Mesenchymal stem cell (in vitro differentiated cells and primary cell): ENCODE data around the gene ATF7IP2.

Source experiments
- DNase-seq: peaks from one replicate; pipeline ENCODE4 v3.0.0-alpha.2; 2013
- H2AFZ ChIP-seq: one replicate; pipeline ENCODE4 v1.6.1; 2013; ENCODE audit warnings: low read depth, mild to moderate bottlenecking, control low read depth, inconsistent platforms, low read length, moderate library complexity
- H2AK5ac ChIP-seq: 2 replicates; pipeline ENCODE4 v1.6.1; 2013; ENCODE audit warnings: low read length, moderate library complexity, mild to moderate bottlenecking, inconsistent platforms; ENCODE audit not compliant: severe bottlenecking
- H2BK120ac ChIP-seq: one replicate; pipeline ENCODE4 v1.6.1; 2013; ENCODE audit warnings: low read depth, mild to moderate bottlenecking, inconsistent platforms, low read length, moderate library complexity
- H2BK12ac ChIP-seq, 2 experiments: one replicate each; pipeline ENCODE4 v1.6.1; 2013; ENCODE audit warnings: inconsistent platforms in 2 of 2, low read length in 2 of 2, mild to moderate bottlenecking in 2 of 2, moderate library complexity in 2 of 2, control low read depth in 1 of 2
- H2BK15ac ChIP-seq: one replicate; pipeline ENCODE4 v1.6.1; 2013; ENCODE audit warnings: mild to moderate bottlenecking, low read depth, inconsistent platforms; ENCODE audit not compliant: poor library complexity, severe bottlenecking
- H2BK5ac ChIP-seq: 2 replicates; pipeline ENCODE4 v1.6.1; 2013; ENCODE audit warnings: low read depth, mild to moderate bottlenecking, low read length, control low read depth, inconsistent platforms; ENCODE audit not compliant: poor library complexity, severe bottlenecking
- H3K14ac ChIP-seq, 2 experiments: one replicate each; pipeline ENCODE4 v1.6.1; 2013; ENCODE audit warnings: inconsistent platforms in 2 of 2, low read length in 2 of 2, control low read depth in 1 of 2, mild to moderate bottlenecking in 1 of 2, moderate library complexity in 1 of 2
- H3K18ac ChIP-seq, 2 experiments: one replicate each; pipeline ENCODE4 v1.6.1; 2013; ENCODE audit warnings: inconsistent platforms in 2 of 2, low read length in 2 of 2, control low read depth in 1 of 2, low read depth in 1 of 2, mild to moderate bottlenecking in 1 of 2
- H3K23ac ChIP-seq, 2 experiments: one replicate each; pipeline ENCODE4 v1.6.1; 2013; ENCODE audit warnings: inconsistent platforms in 2 of 2, low read length in 2 of 2, mild to moderate bottlenecking in 2 of 2, moderate library complexity in 2 of 2, control low read depth in 1 of 2
- H3K27ac ChIP-seq: 2 replicates; pipeline ENCODE4 v1.5.1; 2013; ENCODE audit warnings: mild to moderate bottlenecking, moderate library complexity, low read length, control low read depth, inconsistent platforms; ENCODE audit not compliant: poor library complexity, severe bottlenecking
- H3K27me3 ChIP-seq, 2 experiments: 2 replicates each; pipeline versions ENCODE4 v1.6.1 to v1.7.0; 2013; ENCODE audit warnings: low read length in 2 of 2, mild to moderate bottlenecking in 2 of 2, moderate library complexity in 2 of 2, control low read depth in 1 of 2, inconsistent platforms in 1 of 2; ENCODE audit not compliant: control insufficient read depth in 1 of 2, insufficient read depth in 1 of 2
- H3K36me3 ChIP-seq, 2 experiments: 2 replicates each; pipeline versions ENCODE4 v1.6.1 to v1.7.0; 2013; ENCODE audit warnings: low read length in 2 of 2, control low read depth in 1 of 2, inconsistent platforms in 1 of 2, low read depth in 1 of 2, mild to moderate bottlenecking in 1 of 2; ENCODE audit not compliant: insufficient read depth in 2 of 2, control insufficient read depth in 1 of 2
- H3K4ac ChIP-seq, 2 experiments: one replicate each; pipeline ENCODE4 v1.6.1; 2013; ENCODE audit warnings: inconsistent platforms in 2 of 2, low read length in 2 of 2, mild to moderate bottlenecking in 2 of 2, moderate library complexity in 2 of 2, control low read depth in 1 of 2, low read depth in 1 of 2
- H3K4me1 ChIP-seq: 2 replicates; pipeline ENCODE4 v1.6.1; 2013; ENCODE audit warnings: low read depth, low read length, control low read depth; ENCODE audit not compliant: control insufficient read depth, insufficient read depth
- H3K4me2 ChIP-seq: 2 replicates; pipeline ENCODE4 v1.6.1; 2013; ENCODE audit warnings: low read length, mild to moderate bottlenecking, inconsistent platforms; ENCODE audit not compliant: poor library complexity, severe bottlenecking
- H3K4me3 ChIP-seq, 2 experiments: 2 replicates each; pipeline versions ENCODE4 v1.5.1 to v1.7.0; 2013; ENCODE audit warnings: low read length in 2 of 2, mild to moderate bottlenecking in 2 of 2, control low read depth in 1 of 2, low read depth in 1 of 2; ENCODE audit not compliant: insufficient read depth in 1 of 2
- H3K79me1 ChIP-seq: replicated peaks from 2 replicates; pipeline ENCODE4 v1.6.1; 2013; ENCODE audit warnings: mild to moderate bottlenecking, control low read depth, low read length, inconsistent platforms; ENCODE audit not compliant: poor library complexity, severe bottlenecking
- H3K9ac ChIP-seq: 2 replicates; pipeline ENCODE4 v1.7.0; 2013; ENCODE audit warnings: mild to moderate bottlenecking, low read length, moderate library complexity
- H3K9me3 ChIP-seq: 2 replicates; pipeline ENCODE4 v1.7.0; 2013; ENCODE audit warnings: mild to moderate bottlenecking, low read length; ENCODE audit not compliant: control insufficient read depth
- H4K8ac ChIP-seq: one replicate; pipeline ENCODE4 v1.6.1; 2013; ENCODE audit warnings: inconsistent platforms, mild to moderate bottlenecking, low read length, moderate library complexity
- H4K91ac ChIP-seq: one replicate; pipeline ENCODE4 v1.6.1; 2013; ENCODE audit warnings: mild to moderate bottlenecking, low read length, inconsistent platforms
- WGBS: methylation state at CpG from one replicate; pipeline ENCODE4 v1.1.7; 2013; ENCODE audit warnings: mixed read lengths; 5-methylcytosine and 5-hydroxymethylcytosine counted together

The ATF7IP2 gene

GRCh38 chr16:10509534-10510025, 123.7 kb downstream of the ATF7IP2 start:
- peak overlapping the region; percentile 42 for H2AFZ ChIP-seq
- no peak overlapping the region for H3K27ac ChIP-seq
- H3K27me3 ChIP-seq, result peaks cover 0 to 8% of the 10 kb centered on the region in 2 experiments
- no peak overlapping the region for H2AK5ac ChIP-seq
- no peak overlapping the region for H2BK5ac ChIP-seq
- H4K8ac ChIP-seq, result no peak overlapping the region
- H3K14ac ChIP-seq, result no peak overlapping the region
- 27% methylated on average over 6 of the region's 6 CpGs for WGBS
- H3K9ac ChIP-seq, result no peak overlapping the region
- no peak overlapping the region for H2BK12ac ChIP-seq
- H3K36me3 ChIP-seq, result no peaks in the 10 kb centered on the region
- peak; percentile 77 for DNase-seq
- H3K18ac ChIP-seq, result no peak overlapping the region
- H2BK15ac ChIP-seq, result no peak overlapping the region
- H3K4me1 ChIP-seq, result no peaks in the 10 kb centered on the region
- H4K91ac ChIP-seq, result no peak overlapping the region
- H3K4me3 ChIP-seq, result no peak overlapping the region
- no peaks in the 10 kb centered on the region for H3K9me3 ChIP-seq
- no peak overlapping the region for H3K4me2 ChIP-seq
- H2BK120ac ChIP-seq, result no peak overlapping the region
- H3K79me1 ChIP-seq, result no peaks in the 10 kb centered on the region
- no peak overlapping the region for H3K4ac ChIP-seq
- H3K23ac ChIP-seq, result no peak overlapping the region

DNA sequence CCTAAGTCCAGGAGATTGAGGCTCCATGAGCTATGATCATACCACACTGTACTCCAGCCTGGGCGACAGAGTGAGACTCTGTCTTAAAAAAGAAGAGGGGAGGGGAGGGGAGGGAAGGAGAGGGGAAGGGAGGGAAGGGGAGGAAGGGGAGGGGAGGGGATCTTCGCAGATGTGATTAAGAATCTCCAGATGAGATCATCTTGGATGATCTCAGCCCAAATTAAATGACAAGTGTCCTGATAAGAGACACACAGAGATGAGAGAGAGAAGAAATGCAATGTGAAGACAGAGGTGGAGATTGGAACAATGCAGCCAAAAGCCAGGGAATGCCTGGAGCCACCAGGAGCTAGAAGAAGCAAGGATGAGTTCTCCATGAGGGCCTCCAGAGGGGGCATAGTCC, 124.4 kb downstream of the ATF7IP2 start:
- no peak overlapping the region for H2AK5ac ChIP-seq
- no peaks in the 10 kb centered on the region for H3K9me3 ChIP-seq
- peaks cover 0 to 8% of the 10 kb centered on the region in 2 experiments for H3K27me3 ChIP-seq
- no peak overlapping the region for H2BK15ac ChIP-seq
- H3K4me3 ChIP-seq, result no peak overlapping the region
- H4K91ac ChIP-seq, result no peak overlapping the region
- H2BK5ac ChIP-seq, result no peak overlapping the region
- no peak overlapping the region for H3K4ac ChIP-seq
- H3K79me1 ChIP-seq, result no peaks in the 10 kb centered on the region
- no peak overlapping the region for H3K9ac ChIP-seq
- no peak overlapping the region for H2BK120ac ChIP-seq
- H3K23ac ChIP-seq, result no peak overlapping the region
- WGBS, result 60% methylated on average over 1 of the region's 2 CpGs
- no peak overlapping the region for H2BK12ac ChIP-seq
- no peak overlapping the region for H3K4me2 ChIP-seq
- no peak overlapping the region for H3K18ac ChIP-seq
- H3K36me3 ChIP-seq, result no peaks in the 10 kb centered on the region
- DNase-seq, result no peak
- no peaks in the 10 kb centered on the region for H3K4me1 ChIP-seq
- no peak overlapping the region for H4K8ac ChIP-seq
- H3K27ac ChIP-seq, result no peak overlapping the region
- no peak overlapping the region for H2AFZ ChIP-seq
- no peak overlapping the region for H3K14ac ChIP-seq

- Histone ChIP-seq H3K4me2 (no peak overlapping the region), H2BK15ac (no peak overlapping the region)
- no peak for DNase-seq
Measured at GRCh38 chr16:10511829-10512228, 126.0 kb downstream of the ATF7IP2 start.

DNA sequence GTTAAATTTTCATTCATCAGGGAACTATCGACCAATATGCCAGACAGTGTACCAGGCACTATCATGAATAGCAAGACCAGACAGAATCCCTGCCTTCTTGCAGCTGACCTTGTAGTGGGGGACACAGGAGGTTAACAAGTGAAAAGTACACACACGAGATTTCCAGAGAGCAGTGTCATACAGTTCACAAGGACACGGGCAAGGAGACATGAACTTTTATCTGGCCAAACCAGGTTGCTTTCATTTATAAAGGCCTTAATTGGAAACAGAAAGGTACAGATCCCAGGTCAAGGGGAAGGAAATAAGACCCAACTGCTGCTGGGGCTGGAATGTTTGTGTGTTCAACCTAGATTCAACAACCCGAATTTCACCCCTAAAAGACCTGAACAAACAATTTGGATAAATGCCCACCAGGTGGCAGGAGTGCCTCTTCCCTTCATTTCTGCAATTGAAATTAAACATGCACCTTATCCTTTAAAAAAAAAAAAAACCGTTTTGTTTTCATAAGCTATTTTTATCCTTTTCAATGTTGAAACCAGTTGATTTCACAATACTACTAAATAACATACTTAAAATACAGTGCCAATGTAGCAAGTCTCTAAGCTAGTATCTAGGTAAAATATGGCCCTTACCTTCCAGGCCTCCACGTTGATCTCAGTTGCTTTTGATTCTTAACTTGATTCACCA, 128.7 kb downstream of the ATF7IP2 start:
- H2BK120ac ChIP-seq, result no peak overlapping the region
- H3K4me3 ChIP-seq, result no peak overlapping the region
- no peak overlapping the region for H4K91ac ChIP-seq
- H3K36me3 ChIP-seq, result no peaks in the 10 kb centered on the region
- H2AK5ac ChIP-seq, result no peak overlapping the region
- peak overlapping the region; percentile 29 for H3K9ac ChIP-seq
- no peaks in the 10 kb centered on the region for H3K4me1 ChIP-seq
- no peak overlapping the region for H3K14ac ChIP-seq
- H3K9me3 ChIP-seq, result no peaks in the 10 kb centered on the region
- H2AFZ ChIP-seq, result no peak overlapping the region
- 63% methylated on average over 6 of the region's 6 CpGs for WGBS
- H3K18ac ChIP-seq, result no peak overlapping the region
- no peak overlapping the region for H2BK12ac ChIP-seq
- H2BK15ac ChIP-seq, result no peak overlapping the region
- no peak overlapping the region for H4K8ac ChIP-seq
- no peak overlapping the region for H2BK5ac ChIP-seq
- H3K27me3 ChIP-seq, result peaks cover 0 to 8% of the 10 kb centered on the region in 2 experiments
- H3K4ac ChIP-seq, result no peak overlapping the region
- H3K4me2 ChIP-seq, result no peak overlapping the region
- peak; percentile 70 for DNase-seq
- no peak overlapping the region for H3K23ac ChIP-seq
- H3K27ac ChIP-seq, result no peak overlapping the region
- H3K79me1 ChIP-seq, result no peaks in the 10 kb centered on the region

More at GRCh38 chr16:10511829-10512228, 126.0 kb downstream of the ATF7IP2 start:
- 100% methylated on average over 1 of the region's 1 CpG for WGBS
- H3K36me3 ChIP-seq, result no peaks in the 10 kb centered on the region
- no peak overlapping the region for H4K91ac ChIP-seq
- no peak overlapping the region for H3K14ac ChIP-seq
- no peaks in the 10 kb centered on the region for H3K9me3 ChIP-seq
- H3K27me3 ChIP-seq, result peaks cover 0 to 8% of the 10 kb centered on the region in 2 experiments
- H3K23ac ChIP-seq, result no peak overlapping the region
- no peak overlapping the region for H2BK5ac ChIP-seq
- H4K8ac ChIP-seq, result no peak overlapping the region
- no peak overlapping the region for H3K4me3 ChIP-seq
- H3K79me1 ChIP-seq, result no peaks in the 10 kb centered on the region
- no peak overlapping the region for H2AFZ ChIP-seq
- no peak overlapping the region for H2BK120ac ChIP-seq
- no peak overlapping the region for H2BK12ac ChIP-seq
- H3K27ac ChIP-seq, result no peak overlapping the region
- H3K18ac ChIP-seq, result no peak overlapping the region
- no peak overlapping the region for H3K4ac ChIP-seq
- no peak overlapping the region for H2AK5ac ChIP-seq
- no peak overlapping the region for H3K9ac ChIP-seq
- no peaks in the 10 kb centered on the region for H3K4me1 ChIP-seq
